Activated CD4-positive, alpha-beta memory T cell treated with anti-CD3 and anti-CD28 coated beads, Interleukin-2, amount 10 ng/mL, durations not matched to agents 7 days and 5 days (primary cell): ENCODE results near the gene TSC22D2. TPM values are rescaled to one million over a fixed set of nuclear protein-coding genes. Genes with fewer than 3 reads are reported as not detected.
"Not testable (repeated sequence)": the region's sequence is repeated elsewhere in the genome, so short reads cannot be mapped to it uniquely, and the experiment has no call there.

Experiments used
- CTCF ChIA-PET: fragments of 350-600 bp; sonication (Branson Sonifier 250); formaldehyde crosslinking; loops from one replicate; lab custom pipeline; 2021; ENCODE audit warnings: antibody characterized with exemption, inconsistent platforms; lab: Charles Lee
- POLR2A ChIA-PET: fragments of 350-600 bp; sonication (Branson Sonifier 250); formaldehyde crosslinking; loops from one replicate; lab custom pipeline; 2021; ENCODE audit warnings: antibody characterized with exemption; lab: Charles Lee
- DNase-seq: peaks from one replicate; pipeline ENCODE4 v3.0.0-alpha.2; 2020
- H3K27ac Mint-ChIP-seq: one replicate; pipeline ENCODE4 v1.8.0; 2021; ENCODE audit warnings: mild to moderate bottlenecking, mixed read lengths
- H3K27me3 Mint-ChIP-seq: one replicate; pipeline ENCODE4 v1.8.0; 2021; ENCODE audit warnings: mixed read lengths
- H3K36me3 Mint-ChIP-seq: one replicate; pipeline ENCODE4 v1.8.0; 2021; ENCODE audit warnings: low read depth, mixed read lengths
- H3K4me1 Mint-ChIP-seq: one replicate; pipeline ENCODE4 v1.8.0; 2021; ENCODE audit warnings: mixed read lengths
- H3K4me3 Mint-ChIP-seq: one replicate; pipeline ENCODE4 v1.8.0; 2021; ENCODE audit warnings: mild to moderate bottlenecking, mixed read lengths
- H3K9me3 Mint-ChIP-seq: one replicate; pipeline ENCODE4 v1.8.0; 2021; ENCODE audit warnings: mixed read lengths
- total RNA-seq, 2 experiments: library from RNA; stranded (reverse); gene quantifications; one replicate each; pipeline ENCODE4 v1.2.3, GENCODE V29; 2021

Gene TSC22D2
- total RNA-seq, 2 experiments from 2014 or later, result 13.9 to 15.0 TPM

DNA sequence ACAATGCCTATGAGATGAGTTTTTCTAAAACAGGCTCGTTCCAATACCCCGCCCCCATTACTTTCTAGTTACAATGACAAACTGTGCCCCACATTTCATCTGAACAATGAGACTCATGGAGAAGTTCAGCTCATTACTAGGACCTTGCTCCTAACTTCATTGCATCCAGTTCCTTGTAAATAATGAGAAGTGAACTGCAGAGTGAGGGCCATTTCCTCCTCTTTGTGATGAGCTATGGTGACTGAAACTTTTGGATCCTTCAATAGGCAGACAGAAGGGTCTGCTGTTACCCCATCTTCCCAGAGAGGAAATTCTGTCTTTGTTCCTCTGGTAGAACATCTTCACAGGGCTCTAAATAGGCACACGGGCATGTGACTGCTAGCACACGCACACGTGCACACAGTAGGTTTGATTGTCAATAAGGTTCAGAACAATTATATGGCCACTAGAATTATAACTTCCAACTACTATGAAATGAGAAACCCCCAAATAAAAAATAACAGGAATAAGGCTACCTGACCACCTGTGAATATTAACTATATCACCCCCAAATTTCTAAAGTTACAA, 86.4 kb downstream of the TSC22D2 start:
- no peaks in the 10 kb centered on the region for H3K27me3 Mint-ChIP-seq
- H3K27ac Mint-ChIP-seq, result no peak overlapping the region
- DNase-seq, result no peak
- POLR2A ChIA-PET, result interaction anchor here (1.4 kb wide), 1 partner anchor 85 kb away, joined by 3 read pairs; no protein-coding TSS in a partner anchor
- no peak overlapping the region for H3K4me3 Mint-ChIP-seq
- CTCF ChIA-PET, result interaction anchor here (0.6 to 4.7 kb wide), 11 partner anchors 10 to 267 kb away, joined by 3 to 49 read pairs (median 4); partner anchors contain the start of gene TSC22D2
- no peaks in the 10 kb centered on the region for H3K9me3 Mint-ChIP-seq
- no peaks in the 10 kb centered on the region for H3K4me1 Mint-ChIP-seq
- no peaks in the 10 kb centered on the region for H3K36me3 Mint-ChIP-seq

- H3K27me3 Mint-ChIP-seq, result no peaks in the 10 kb centered on the region
- no peak overlapping the region for H3K4me3 Mint-ChIP-seq
- no peaks in the 10 kb centered on the region for H3K9me3 Mint-ChIP-seq
- no peak for DNase-seq
- ChIA-PET POLR2A (interaction anchor here (1.4 kb wide), 1 partner anchor 85 kb away, joined by 3 read pairs; no protein-coding TSS in a partner anchor), CTCF (interaction anchor here (0.6 to 4.7 kb wide), 14 partner anchors 9 to 268 kb away, joined by 3 to 49 read pairs (median 4); partner anchors contain the start of gene TSC22D2)
- H3K27ac Mint-ChIP-seq, result no peak overlapping the region
- no peaks in the 10 kb centered on the region for H3K4me1 Mint-ChIP-seq
- H3K36me3 Mint-ChIP-seq, result no peaks in the 10 kb centered on the region
These were observed 87.1 kb downstream of the TSC22D2 start for GRCh38 chr3:150495149-150495548.

DNA sequence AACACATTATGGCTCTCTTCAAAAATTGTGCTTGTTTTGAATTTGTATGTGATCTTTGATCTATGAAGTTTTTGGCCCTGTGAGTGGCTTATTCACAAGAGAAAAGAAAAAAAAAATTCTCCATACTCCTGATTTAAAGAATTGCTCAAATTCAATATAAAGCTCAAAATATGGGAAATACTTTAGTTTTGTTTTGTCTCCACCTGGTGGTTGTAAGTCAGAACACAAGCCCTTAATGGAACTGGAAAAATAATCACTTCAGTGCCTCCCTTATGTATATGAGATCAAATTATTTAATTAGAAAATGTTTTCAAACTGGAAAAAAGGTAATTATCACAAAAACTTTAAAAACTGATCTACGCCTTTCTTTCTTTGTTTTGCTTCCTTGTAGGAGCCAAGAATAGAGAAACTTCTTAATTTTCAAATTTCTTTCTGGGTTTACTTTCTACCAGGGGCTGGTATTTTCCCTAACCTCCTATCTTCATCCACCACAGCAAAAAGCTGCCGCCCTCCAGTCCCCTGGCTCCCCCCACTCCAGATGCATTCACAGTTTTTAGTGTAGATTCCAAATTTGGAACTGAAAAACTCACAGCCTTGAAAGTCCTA, 87.6 kb downstream of the TSC22D2 start:
- Mint-ChIP-seq H3K9me3 (peaks cover under 1% of the 10 kb centered on the region), H3K4me3 (no peak overlapping the region), H3K27me3 (no peaks in the 10 kb centered on the region), H3K4me1 (no peaks in the 10 kb centered on the region), H3K27ac (no peak overlapping the region), H3K36me3 (no peaks in the 10 kb centered on the region)
- no peak for DNase-seq
- CTCF ChIA-PET, result interaction anchor here (0.6 to 4.7 kb wide), 13 partner anchors 8 to 268 kb away, joined by 3 to 49 read pairs (median 4); partner anchors contain the start of gene TSC22D2
- POLR2A ChIA-PET, result interaction anchor here (1.4 kb wide), 1 partner anchor 86 kb away, joined by 3 read pairs; no protein-coding TSS in a partner anchor

DNA sequence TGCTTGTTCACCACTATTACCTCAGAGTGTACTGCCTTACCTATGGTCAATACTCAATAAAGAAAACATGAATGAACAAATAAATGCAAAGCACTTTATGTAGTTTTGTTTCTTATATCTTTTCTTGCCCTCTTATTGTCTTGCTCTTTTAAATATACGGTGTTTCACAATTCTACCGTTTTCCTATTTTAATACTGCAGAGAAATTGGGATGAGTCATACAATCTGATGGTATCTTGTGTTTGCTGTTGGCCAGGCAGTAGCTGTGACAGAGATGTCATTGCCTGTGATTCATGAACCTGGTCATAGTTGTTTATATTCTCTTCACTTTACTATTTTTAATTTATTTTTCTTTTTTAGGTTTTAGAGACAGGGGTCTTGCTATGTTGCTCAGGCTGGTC, 89.9 kb downstream of the TSC22D2 start:
- Mint-ChIP-seq H3K4me1 (no peaks in the 10 kb centered on the region), H3K4me3 (no peak overlapping the region), H3K27me3 (peaks cover 6% of the 10 kb centered on the region), H3K36me3 (peaks cover 7% of the 10 kb centered on the region), H3K27ac (no peak overlapping the region), H3K9me3 (peaks cover 11% of the 10 kb centered on the region)
- CTCF ChIA-PET, result interaction anchor here (4.7 kb wide), 1 partner anchor 88 kb away, joined by 37 read pairs; the partner anchor contains the start of gene TSC22D2
- POLR2A ChIA-PET, result no interaction called here
- no peak for DNase-seq

GRCh38 chr3:150500960-150501359, 92.9 kb downstream of the TSC22D2 start:
- H3K4me1 Mint-ChIP-seq, H3K36me3 Mint-ChIP-seq, H3K27ac Mint-ChIP-seq, DNase-seq, H3K4me3 Mint-ChIP-seq, POLR2A ChIA-PET, H3K27me3 Mint-ChIP-seq: not testable (repeated sequence)
- peaks cover 11% of the 10 kb centered on the region for H3K9me3 Mint-ChIP-seq
- CTCF ChIA-PET, result interaction anchor here (1.5 kb wide), 1 partner anchor 188 kb away, joined by 3 read pairs; no protein-coding TSS in a partner anchor

GRCh38 chr3:150503402-150504099, 95.5 kb downstream of the TSC22D2 start:
- no peak for DNase-seq
- Mint-ChIP-seq H3K36me3 (peaks cover 7% of the 10 kb centered on the region), H3K27ac (no peak overlapping the region), H3K4me1 (no peaks in the 10 kb centered on the region), H3K9me3 (peaks cover 11% of the 10 kb centered on the region), H3K27me3 (peaks cover 16% of the 10 kb centered on the region), H3K4me3 (no peak overlapping the region)
- CTCF ChIA-PET, result interaction anchor here (0.8 to 1.3 kb wide), 2 partner anchors 8 to 9 kb away, joined by 3 to 4 read pairs; no protein-coding TSS in a partner anchor
- POLR2A ChIA-PET, result no interaction called here

DNA sequence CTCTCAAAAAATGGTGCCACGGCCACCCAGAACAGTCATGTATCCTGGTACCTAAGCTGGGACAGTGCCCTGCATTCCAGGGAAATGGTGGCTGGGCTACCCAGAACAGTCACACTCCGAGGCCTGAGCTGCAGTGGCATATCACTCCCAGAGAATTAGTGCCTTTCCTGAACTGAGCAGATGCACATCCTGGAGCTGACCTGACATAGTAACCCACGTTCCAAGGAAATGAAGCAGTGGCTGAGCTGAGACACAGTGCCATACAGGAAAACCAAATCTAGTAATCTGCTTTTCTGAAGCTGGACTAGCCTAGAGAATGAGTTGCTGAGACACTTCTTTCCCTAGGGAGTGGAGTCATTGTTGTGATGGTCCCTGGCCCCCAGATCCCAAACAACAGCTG, 96.4 kb downstream of the TSC22D2 start:
- H3K27me3 Mint-ChIP-seq, result peaks cover 19% of the 10 kb centered on the region
- POLR2A ChIA-PET, result no interaction called here
- no peak for DNase-seq

DNA sequence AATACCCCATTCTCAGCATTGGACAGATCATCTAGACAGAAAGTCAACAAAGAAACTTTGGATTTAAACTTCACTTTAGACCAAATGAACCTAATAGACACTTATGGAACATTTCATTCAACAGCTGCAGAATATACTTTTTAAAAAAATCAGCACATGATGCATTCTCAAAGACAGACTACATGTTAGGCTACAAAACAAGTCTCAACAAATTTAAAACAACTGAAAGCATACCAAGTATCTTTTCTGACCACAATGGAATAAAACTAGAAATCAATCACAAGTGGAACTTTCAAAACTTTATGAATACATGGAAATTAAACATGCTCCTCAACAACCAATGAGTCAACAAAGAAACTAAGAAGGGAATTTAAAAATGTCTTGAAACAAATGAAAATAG, 100.3 kb downstream of the TSC22D2 start:
- no peak overlapping the region for H3K27ac Mint-ChIP-seq
- H3K9me3 Mint-ChIP-seq, result no peaks in the 10 kb centered on the region
- POLR2A ChIA-PET, result no interaction called here
- no peaks in the 10 kb centered on the region for H3K4me1 Mint-ChIP-seq
- peaks cover 26% of the 10 kb centered on the region for H3K27me3 Mint-ChIP-seq
- CTCF ChIA-PET, result no interaction called here
- DNase-seq, result no peak
- no peaks in the 10 kb centered on the region for H3K36me3 Mint-ChIP-seq
- no peak overlapping the region for H3K4me3 Mint-ChIP-seq

More for the DNA sequence above, 96.4 kb downstream of the TSC22D2 start:
- peaks cover 11% of the 10 kb centered on the region for H3K9me3 Mint-ChIP-seq
- peaks cover 7% of the 10 kb centered on the region for H3K36me3 Mint-ChIP-seq
- H3K4me3 Mint-ChIP-seq, result no peak overlapping the region
- no peak overlapping the region for H3K27ac Mint-ChIP-seq
- H3K4me1 Mint-ChIP-seq, result no peaks in the 10 kb centered on the region
- CTCF ChIA-PET, result interaction anchor here (0.8 to 1.3 kb wide), 2 partner anchors 9 to 10 kb away, joined by 3 to 4 read pairs; no protein-coding TSS in a partner anchor

GRCh38 chr3:150509780-150510179, 101.7 kb downstream of the TSC22D2 start:
- no peak overlapping the region for H3K4me3 Mint-ChIP-seq
- H3K9me3 Mint-ChIP-seq, result no peaks in the 10 kb centered on the region
- H3K27me3 Mint-ChIP-seq, result peaks cover 26% of the 10 kb centered on the region
- ChIA-PET POLR2A (no interaction called here), CTCF (no interaction called here)
- no peak overlapping the region for H3K27ac Mint-ChIP-seq
- no peak for DNase-seq
- no peaks in the 10 kb centered on the region for H3K4me1 Mint-ChIP-seq
- no peaks in the 10 kb centered on the region for H3K36me3 Mint-ChIP-seq

GRCh38 chr3:150511122-150511821, 103.2 kb downstream of the TSC22D2 start:
- ChIA-PET POLR2A (no interaction called here), CTCF (no interaction called here)
- no peaks in the 10 kb centered on the region for H3K36me3 Mint-ChIP-seq
- H3K27ac Mint-ChIP-seq, result no peak overlapping the region
- DNase-seq, result no peak
- H3K9me3 Mint-ChIP-seq, result no peaks in the 10 kb centered on the region
- no peaks in the 10 kb centered on the region for H3K4me1 Mint-ChIP-seq
- H3K27me3 Mint-ChIP-seq, result peaks cover 26% of the 10 kb centered on the region
- no peak overlapping the region for H3K4me3 Mint-ChIP-seq

- Mint-ChIP-seq H3K27me3 (peaks cover 12% of the 10 kb centered on the region), H3K4me3 (no peak overlapping the region), H3K4me1 (no peaks in the 10 kb centered on the region), H3K9me3 (peaks cover 5% of the 10 kb centered on the region), H3K36me3 (no peaks in the 10 kb centered on the region), H3K27ac (no peak overlapping the region)
- ChIA-PET POLR2A (no interaction called here), CTCF (no interaction called here)
- no peak for DNase-seq
These were observed 107.1 kb downstream of the TSC22D2 start for GRCh38 chr3:150515210-150515609.
